ENCODE results near the gene DGCR6L.
"Not testable (repeated sequence)": the region's sequence is repeated elsewhere in the genome, so short reads cannot be mapped to it uniquely, and the experiment has no call there.

DGCR6L gene

GRCh38 chr22:20312396-20313191, 7.3 kb downstream of the DGCR6L start:
- TF ChIP-seq POLR2A (IDR thresholded peaks at IDR 0.05; ENCODE audit: low read length) (no peak), GATA1 (IDR thresholded peaks at IDR 0.05; ENCODE audit: low read depth, low read length) (no peak)
- no peak for DNase-seq

DNA sequence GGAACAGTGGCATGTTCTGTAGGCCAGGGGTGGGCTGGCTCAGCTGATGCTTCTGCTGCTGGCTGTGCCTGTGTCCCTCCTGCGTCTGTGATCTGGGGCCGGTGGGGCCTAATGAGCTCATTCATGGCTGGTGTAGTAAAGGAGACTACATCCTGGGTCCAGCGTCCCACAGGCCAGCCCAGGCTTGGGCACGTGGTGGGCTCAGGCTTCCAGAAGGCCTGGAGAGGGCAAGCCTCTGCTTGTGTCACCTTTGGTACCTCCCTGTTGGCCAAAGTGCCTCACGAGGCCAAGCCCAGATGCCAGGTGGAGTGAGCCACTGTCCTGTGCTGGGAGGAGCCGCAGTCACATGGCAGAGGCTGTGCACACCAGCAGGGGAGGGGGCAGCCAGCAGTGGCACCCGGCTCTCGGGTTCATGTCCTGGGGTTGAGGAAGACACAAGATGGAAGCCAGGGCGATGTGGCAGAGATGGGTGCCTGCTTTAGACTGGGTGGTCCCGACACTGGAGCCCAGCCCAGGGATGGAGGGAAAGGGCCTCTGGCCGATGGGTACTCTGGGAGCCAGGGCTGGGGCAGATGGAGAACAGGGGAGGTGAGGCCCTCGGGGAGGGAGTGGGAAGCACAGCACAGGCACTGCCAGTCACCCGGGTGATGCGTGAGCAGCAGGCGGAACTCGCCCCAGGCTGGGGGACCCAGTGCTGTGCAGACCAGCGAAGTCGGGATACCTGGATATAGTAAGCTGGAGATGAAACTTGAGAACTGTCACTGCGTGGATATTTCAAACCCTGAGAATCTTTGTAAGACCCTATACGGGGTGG, 8.4 kb downstream of the DGCR6L start:
- DNase-seq, result not testable (repeated sequence)

DNA sequence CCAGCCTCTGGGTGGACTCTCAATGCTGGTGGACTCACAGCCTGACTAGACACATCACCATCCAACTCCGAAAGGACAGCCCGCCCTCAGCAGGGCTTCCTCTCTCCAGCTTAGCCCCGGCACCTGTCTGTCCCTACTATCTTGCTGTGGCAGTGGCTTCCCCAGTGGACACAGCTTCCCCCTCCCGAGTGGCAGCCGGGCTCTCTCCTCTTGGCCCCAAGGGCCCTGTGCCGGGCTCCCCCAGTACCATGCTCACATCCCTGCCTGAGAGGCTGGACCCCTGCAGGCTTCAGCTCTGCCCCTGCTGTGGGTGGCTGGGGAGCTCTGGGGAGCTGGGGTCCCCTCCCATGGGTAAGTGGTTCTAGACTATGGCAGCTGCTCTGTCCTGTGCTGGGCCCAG, 9.1 kb downstream of the DGCR6L start:
- DNase-seq, result not testable (repeated sequence)

DNA sequence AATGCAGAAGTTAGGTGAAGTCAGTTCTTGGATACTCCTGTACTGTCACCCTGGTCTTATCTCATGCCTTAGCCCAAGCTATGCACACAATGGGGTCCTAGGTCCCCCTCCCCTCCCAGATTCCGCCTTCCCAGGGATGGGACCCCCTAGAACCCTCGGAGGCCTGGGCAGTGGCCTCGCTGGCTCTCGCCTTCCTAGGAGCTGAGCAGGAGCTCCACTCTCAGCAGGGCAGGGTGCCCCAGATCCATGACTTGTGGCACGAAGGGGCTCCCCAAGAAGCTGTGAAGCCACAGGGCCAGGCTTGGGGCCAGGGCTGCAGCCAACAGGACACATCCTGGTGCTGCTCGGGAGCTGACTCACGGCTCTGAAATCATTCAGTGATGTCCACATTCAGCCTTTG, 9.7 kb downstream of the DGCR6L start:
- not testable (repeated sequence) for DNase-seq

- not testable (repeated sequence) for DNase-seq
These were observed 10.8 kb downstream of the DGCR6L start for GRCh38 chr22:20308806-20309650.

DNA sequence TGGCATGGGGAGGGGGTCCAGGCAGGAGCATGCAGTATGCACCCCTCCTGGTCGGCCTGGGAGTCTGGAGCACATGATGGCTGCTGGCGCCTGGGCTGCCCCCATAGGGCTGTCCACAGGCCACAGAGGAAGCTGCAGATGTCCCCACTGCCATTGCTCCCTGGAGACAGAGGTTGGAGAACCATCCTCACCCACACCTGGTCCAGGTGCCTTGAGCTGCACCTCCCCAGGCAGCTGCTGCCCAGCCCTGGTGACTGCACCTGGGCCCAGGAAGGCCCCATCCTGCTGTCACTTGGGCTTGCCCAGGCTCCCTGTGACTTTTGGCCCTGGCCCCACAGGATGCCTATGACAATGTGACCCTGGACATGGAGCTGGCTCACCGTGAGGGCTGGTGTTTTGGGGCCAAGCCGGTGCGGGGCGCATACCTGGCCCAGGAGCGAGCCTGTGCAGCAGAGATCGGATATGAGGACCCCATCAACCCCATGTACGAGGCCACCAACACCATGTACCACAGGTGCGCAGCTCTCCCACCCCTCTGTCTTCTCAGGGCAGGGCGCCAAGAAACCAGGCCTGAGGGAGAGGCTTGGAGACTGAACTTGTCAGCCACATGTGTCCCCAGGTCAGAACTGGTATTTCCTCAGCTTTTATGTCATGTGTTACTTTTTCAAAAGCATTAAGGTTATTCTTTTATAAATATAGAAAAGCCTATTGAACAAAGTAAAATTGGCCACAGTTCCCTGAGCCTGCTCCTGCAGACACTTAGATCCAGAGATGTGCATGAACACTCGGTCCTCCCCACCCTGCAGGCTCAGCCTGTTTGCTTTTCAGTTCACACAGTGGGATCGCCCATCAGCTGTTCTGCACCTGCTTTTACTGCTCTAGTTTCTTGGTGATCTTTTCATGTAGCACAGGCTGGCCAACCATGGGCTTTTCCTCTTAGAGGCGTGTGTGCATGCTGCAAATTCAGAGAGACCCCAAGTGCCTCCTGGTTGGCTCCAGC, 12.1 kb downstream of the DGCR6L start:
- not testable (repeated sequence) for DNase-seq

GRCh38 chr22:20306646-20307447, 13.0 kb downstream of the DGCR6L start:
- DNase-seq, result not testable (repeated sequence)

DNA sequence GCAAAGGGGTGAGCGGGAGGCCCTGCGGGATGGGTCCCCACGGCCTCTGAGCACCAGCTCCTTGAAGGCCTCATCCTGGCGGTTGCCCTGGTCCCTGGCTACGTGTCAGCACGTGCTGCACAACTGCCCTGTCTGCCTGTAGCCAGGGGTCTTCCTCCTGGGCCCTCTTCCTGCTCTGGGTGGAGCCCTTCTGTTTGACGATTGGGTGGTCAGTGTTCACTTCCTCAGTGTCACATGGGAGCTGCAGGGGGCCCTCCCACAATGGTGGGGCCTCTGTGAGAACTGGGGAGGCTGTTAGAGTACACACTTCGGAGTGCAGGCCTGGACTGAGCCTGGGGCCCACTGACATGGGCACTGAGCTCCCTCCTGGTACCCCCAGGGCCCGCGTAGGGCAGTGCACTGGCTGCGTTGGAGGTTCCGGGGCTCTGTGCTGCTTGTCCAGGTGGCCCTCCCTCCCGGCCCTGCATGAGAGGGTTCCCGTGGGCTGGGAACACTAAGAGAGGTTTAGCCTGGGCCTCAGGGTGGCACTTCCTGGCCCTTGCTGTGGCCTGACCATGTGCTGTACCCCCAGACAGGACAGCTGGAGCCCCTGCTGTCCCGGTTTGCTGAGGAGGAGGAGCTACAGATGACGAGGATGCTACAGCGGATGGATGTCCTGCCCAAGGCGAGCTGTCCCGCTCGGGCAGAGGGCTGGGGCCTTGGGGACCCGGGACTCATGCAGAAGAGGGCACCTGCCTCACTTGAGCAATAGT, 13.8 kb downstream of the DGCR6L start:
- no peak for TF ChIP-seq POLR2A (IDR thresholded peaks at IDR 0.05; ENCODE audit: low read length)
- no peak for TF ChIP-seq GATA1 (IDR thresholded peaks at IDR 0.05; ENCODE audit: low read depth, low read length)
- no peak for DNase-seq

DNA sequence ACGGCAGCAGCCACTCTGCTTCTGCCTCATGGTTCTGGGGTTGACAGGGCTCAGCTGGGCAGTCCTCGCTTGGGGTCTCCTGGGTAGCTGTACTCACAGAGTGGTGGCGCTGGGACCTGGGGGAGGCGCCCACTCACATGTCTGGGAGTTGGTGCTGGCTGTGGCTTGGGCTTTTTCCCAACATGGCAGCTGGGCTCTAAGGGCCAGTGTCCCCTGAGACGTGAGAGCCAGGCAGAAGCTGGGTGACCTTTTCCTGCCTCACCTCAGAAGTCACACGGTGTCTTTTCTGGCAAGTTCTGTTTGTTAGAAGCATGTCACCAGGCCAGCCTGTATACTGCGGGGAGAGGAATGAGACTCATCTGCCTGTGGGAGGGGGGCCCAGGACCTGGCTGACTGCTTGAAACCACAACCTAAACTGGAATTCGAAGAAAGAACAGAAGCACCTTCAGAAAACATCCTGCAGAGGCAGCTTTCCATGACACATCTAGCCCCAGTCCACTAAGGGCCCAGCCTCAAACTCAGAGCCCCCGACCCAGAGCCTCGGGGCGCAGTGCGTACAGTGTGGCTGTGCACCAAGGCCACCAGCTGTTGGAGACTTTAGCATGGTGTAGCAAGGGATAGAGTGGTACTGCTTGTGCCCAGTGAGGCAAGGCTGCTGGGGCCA, 14.5 kb downstream of the DGCR6L start:
- not testable (repeated sequence) for DNase-seq

- DNase-seq, result no peak
- TF ChIP-seq GATA1 (IDR thresholded peaks at IDR 0.05; ENCODE audit: low read depth, low read length), result no peak
- no peak for TF ChIP-seq POLR2A (IDR thresholded peaks at IDR 0.05; ENCODE audit: low read length)
These were observed 15.2 kb downstream of the DGCR6L start for GRCh38 chr22:20304646-20305045.

DNA sequence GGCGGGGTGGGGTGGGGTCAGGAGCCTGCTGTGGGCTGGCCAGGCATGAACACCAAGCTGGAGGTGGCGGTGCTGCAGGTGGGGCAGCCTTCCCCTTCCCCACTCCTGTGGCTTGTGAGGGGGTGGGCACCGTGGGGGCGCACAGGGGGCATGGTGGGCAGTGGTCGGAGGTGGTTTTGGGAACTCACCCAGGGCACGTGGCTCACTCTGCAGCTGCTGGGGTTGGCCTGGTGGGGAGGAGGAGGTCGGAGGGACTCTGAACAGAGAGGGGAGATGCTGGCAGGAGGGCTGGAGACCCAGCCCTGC, 16.7 kb downstream of the DGCR6L start:
- not testable (repeated sequence) for DNase-seq

GRCh38 chr22:20302438-20303228, 17.2 kb downstream of the DGCR6L start:
- DNase-seq, result no peak
- TF ChIP-seq POLR2A (IDR thresholded peaks at IDR 0.05; ENCODE audit: low read length) (no peak), GATA1 (IDR thresholded peaks at IDR 0.05; ENCODE audit: low read depth, low read length) (no peak)

All from erythroblast (primary cell).